HCT116 (cell line): Measurements from ENCODE around the gene PCYT1A. TPM values are rescaled to one million over a fixed set of nuclear protein-coding genes. Genes with fewer than 3 reads are reported as not detected.

Experiments
- ATAC-seq: fragments of 200-7000 bp; cut with Tn5 transposase; 2 replicates; pipeline ENCODE4 v1.9.1; 2020; ENCODE audit warnings: mild to moderate bottlenecking, moderate library complexity
- BruUV-seq: library from RNA; stranded (reverse); fragments of 400-500 nt; replicated peaks from 2 replicates; lab custom pipeline; 2021; lab: Mats Ljungman, UMichigan
- CTCF ChIA-PET: fragments of 300-600 bp; sonication (Branson Sonifier 250); formaldehyde crosslinking; loops from one replicate; lab custom pipeline; 2021; ENCODE audit warnings: antibody characterized with exemption; lab: Charles Lee
- POLR2A ChIA-PET: fragments of 300-600, 350-600 bp; sonication (Branson Sonifier 250); formaldehyde crosslinking; loops from one replicate; lab custom pipeline; 2021; ENCODE audit warnings: antibody characterized with exemption; lab: Charles Lee
- RAD21 ChIA-PET, 2 experiments: fragments of 300-600 bp; sonication (Branson Sonifier 250); formaldehyde crosslinking; loops; one replicate each; lab custom pipeline; 2023; ENCODE audit warnings: low total read pairs in 2 of 2; ENCODE audit not compliant: uncharacterized antibody in 2 of 2, unreplicated experiment in 2 of 2, low non-redundant PET in 1 of 2; lab: Charles Lee
- DNase-seq: peaks from one replicate; pipeline ENCODE4 v3.0.0-alpha.2; 2010; ENCODE audit warnings: low read depth, low spot score
- H2AFZ ChIP-seq: fragments of 200-600 bp; shearing (Covaris generic), sonication (generic); 2 replicates; pipeline ENCODE4 v1.6.1; 2017; ENCODE audit warnings: low read depth, mixed run types, mixed read lengths, antibody characterized with exemption, low read length; ENCODE audit not compliant: poor library complexity, severe bottlenecking
- H3K27ac ChIP-seq: 2 replicates; pipeline ENCODE4 v1.5.1; 2012; ENCODE audit warnings: low read depth, low read length
- H3K27me3 ChIP-seq: fragments of 200-600 bp; sonication (generic); 2 replicates; pipeline ENCODE4 v1.6.1; 2016; ENCODE audit warnings: mixed run types, low read length, mixed read lengths; ENCODE audit not compliant: insufficient read depth
- H3K36me3 ChIP-seq, 2 experiments: fragments of 200-500 bp in 1 of 2; fragments of 200-600 bp in 1 of 2; sonication (Bioruptor generic) in 1 of 2; sonication (generic) in 1 of 2; 2 replicates each; pipeline versions ENCODE4 v1.5.1 to v1.6.1; 2014 to 2016; ENCODE audit warnings: low read length in 2 of 2, inconsistent platforms in 1 of 2, mixed read lengths in 1 of 2, mixed run types in 1 of 2; ENCODE audit not compliant: insufficient read depth in 2 of 2, control insufficient read depth in 1 of 2
- H3K4me1 ChIP-seq, 2 experiments: fragments of 200-600 bp in 1 of 2; sonication (generic) in 1 of 2; 2 replicates each; pipeline versions ENCODE4 v1.5.1 to v1.6.1; 2012 to 2017; ENCODE audit warnings: low read length in 2 of 2, inconsistent platforms in 1 of 2, mild to moderate bottlenecking in 1 of 2, mixed read lengths in 1 of 2, mixed run types in 1 of 2, moderate library complexity in 1 of 2; ENCODE audit not compliant: insufficient read depth in 2 of 2, control insufficient read depth in 1 of 2
- H3K4me2 ChIP-seq: fragments of 200-600 bp; sonication (generic); 2 replicates; pipeline ENCODE4 v1.6.1; 2017; ENCODE audit warnings: mixed run types, low read length, mixed read lengths
- H3K4me3 ChIP-seq, 2 experiments: fragments of 200-600 bp in 1 of 2; sonication (generic) in 1 of 2; replicated peaks in 1 of 2; 2 replicates each; pipeline ENCODE4 v1.5.1; 2011 to 2016; ENCODE audit warnings: low read length in 2 of 2, control low read depth in 1 of 2, low read depth in 1 of 2, mild to moderate bottlenecking in 1 of 2, mixed read lengths in 1 of 2, mixed run types in 1 of 2
- H3K79me2 ChIP-seq: fragments of 200-600 bp; sonication (generic); 2 replicates; pipeline ENCODE4 v1.6.1; 2017; ENCODE audit warnings: mild to moderate bottlenecking, mixed run types, low read length, moderate library complexity, mixed read lengths; ENCODE audit not compliant: insufficient read depth
- H3K9ac ChIP-seq: fragments of 200-600 bp; sonication (generic); 2 replicates; pipeline ENCODE4 v1.6.1; 2016; ENCODE audit warnings: low read length, mixed read lengths
- H3K9me2 ChIP-seq: fragments of 200-600 bp; sonication (generic), shearing (Covaris generic); 2 replicates; pipeline ENCODE4 v1.6.1; 2017; ENCODE audit warnings: mixed run types, mild to moderate bottlenecking, moderate library complexity; ENCODE audit not compliant: insufficient read depth
- H3K9me3 ChIP-seq, 2 experiments: fragments of 200-500 bp in 1 of 2; fragments of 200-600 bp in 1 of 2; sonication (Bioruptor generic) in 1 of 2; sonication (generic) in 1 of 2; 2 replicates each; pipeline ENCODE4 v1.6.1; 2014 to 2017; ENCODE audit warnings: low read length in 2 of 2, mixed read lengths in 2 of 2, inconsistent platforms in 1 of 2, low read depth in 1 of 2, mild to moderate bottlenecking in 1 of 2, mixed run types in 1 of 2, moderate library complexity in 1 of 2; ENCODE audit not compliant: control insufficient read depth in 1 of 2, insufficient read depth in 1 of 2
- H4K20me1 ChIP-seq: fragments of 200-600 bp; sonication (generic), shearing (Covaris generic); 2 replicates; pipeline ENCODE4 v1.6.1; 2017; ENCODE audit warnings: mixed run types, mild to moderate bottlenecking, moderate library complexity; ENCODE audit not compliant: insufficient read depth
- CEBPB ChIP-seq: IDR thresholded peaks from 2 replicates; pipeline ENCODE4 v1.6.1; 2012; ENCODE audit warnings: low read depth
- CTCF ChIP-seq, 3 experiments: fragments of 200-600 bp in 1 of 3; sonication (generic) in 1 of 3; IDR thresholded peaks in 2 of 3; conservative IDR thresholded peaks in 1 of 3; 2 replicates each; pipeline ENCODE4 v1.5.1; 2012 to 2017; ENCODE audit warnings: low read depth in 2 of 3, low read length in 2 of 3, antibody characterized with exemption in 1 of 3, borderline replicate concordance in 1 of 3, control low read depth in 1 of 3, mild to moderate bottlenecking in 1 of 3, mixed read lengths in 1 of 3, mixed run types in 1 of 3, moderate library complexity in 1 of 3; ENCODE audit not compliant: insufficient read depth in 1 of 3
- ELF1 ChIP-seq: IDR thresholded peaks from 2 replicates; pipeline ENCODE4 v1.6.1; 2012; ENCODE audit warnings: low read depth, borderline replicate concordance
- JUND ChIP-seq: IDR thresholded peaks from 2 replicates; pipeline ENCODE4 v1.6.1; 2012
- RAD21 ChIP-seq: IDR thresholded peaks from 2 replicates; pipeline ENCODE4 v1.6.1; 2012; ENCODE audit warnings: low read depth, mild to moderate bottlenecking
- REST ChIP-seq: IDR thresholded peaks from 2 replicates; pipeline ENCODE4 v1.6.1; 2012; ENCODE audit warnings: low read depth
- SP1 ChIP-seq: IDR thresholded peaks from 2 replicates; pipeline ENCODE4 v1.6.1; 2012; ENCODE audit warnings: low read depth
- SRF ChIP-seq: IDR thresholded peaks from 2 replicates; pipeline ENCODE4 v1.6.1; 2012; ENCODE audit warnings: low read depth
- intact Hi-C: fragments of 100-400 bp; cut with micrococcal nuclease; formaldehyde crosslinking; loops from 2 replicates; pipeline ENCODE4 v1.10.0; 2022
- total RNA-seq: library from RNA; stranded (reverse); gene quantifications from one replicate; pipeline ENCODE4 v1.2.1, GENCODE V29; 2021; ENCODE audit not compliant: unreplicated experiment

The PCYT1A gene
- total RNA-seq, 1 experiment from 2014 or later = 32.1 TPM

GRCh38 chr3:196219970-196220311, 67.6 kb downstream of the PCYT1A start:
- BruUV-seq = no TSS peak
- Histone ChIP-seq H3K27ac (no peak overlapping the region), H3K27me3 (no peaks in the 10 kb centered on the region), H3K9me3 (no peaks in the 10 kb centered on the region), H2AFZ (no peak overlapping the region), H3K9me2 (no peaks in the 10 kb centered on the region), H3K4me1 (no peaks in the 10 kb centered on the region), H3K4me3 (no peak overlapping the region), H3K36me3 (no peaks in the 10 kb centered on the region), H3K9ac (no peak overlapping the region), H3K79me2 (no peaks in the 10 kb centered on the region), H3K4me2 (no peak overlapping the region), H4K20me1 (no peaks in the 10 kb centered on the region)
- POLR2A ChIA-PET = no interaction called here
- DNase-seq (no peak), ATAC-seq (no peak)
- TF ChIP-seq JUND = no peak
- TF ChIP-seq RAD21 = no peak
- no peak for TF ChIP-seq ELF1
- TF ChIP-seq REST = no peak
- TF ChIP-seq SRF = no peak
- no peak for TF ChIP-seq CTCF (IDR thresholded peaks at IDR 0.05 in 2 of 3, conservative IDR thresholded peaks at IDR 0.05 in 1 of 3; ENCODE audit: borderline replicate concordance in 1 of 3, insufficient read depth in 1 of 3, low read depth in 2 of 3, low read length in 2 of 3)
- TF ChIP-seq CEBPB = no peak
- TF ChIP-seq SP1 = no peak
- intact Hi-C loops = no loop called here
- RAD21 ChIA-PET = no interaction called here
- CTCF ChIA-PET = no interaction called here
